ENCODE measurements around the gene THSD4. TPM values are rescaled to one million over a fixed set of nuclear protein-coding genes. Genes with fewer than 3 reads are reported as not detected.

Gene THSD4
- total and polyA plus RNA-seq, 2 of the 8 experiments (the other 6 are each of a cell fraction or from before 2014, with no cell fraction given): 2.5 to 6.2 TPM

DNA sequence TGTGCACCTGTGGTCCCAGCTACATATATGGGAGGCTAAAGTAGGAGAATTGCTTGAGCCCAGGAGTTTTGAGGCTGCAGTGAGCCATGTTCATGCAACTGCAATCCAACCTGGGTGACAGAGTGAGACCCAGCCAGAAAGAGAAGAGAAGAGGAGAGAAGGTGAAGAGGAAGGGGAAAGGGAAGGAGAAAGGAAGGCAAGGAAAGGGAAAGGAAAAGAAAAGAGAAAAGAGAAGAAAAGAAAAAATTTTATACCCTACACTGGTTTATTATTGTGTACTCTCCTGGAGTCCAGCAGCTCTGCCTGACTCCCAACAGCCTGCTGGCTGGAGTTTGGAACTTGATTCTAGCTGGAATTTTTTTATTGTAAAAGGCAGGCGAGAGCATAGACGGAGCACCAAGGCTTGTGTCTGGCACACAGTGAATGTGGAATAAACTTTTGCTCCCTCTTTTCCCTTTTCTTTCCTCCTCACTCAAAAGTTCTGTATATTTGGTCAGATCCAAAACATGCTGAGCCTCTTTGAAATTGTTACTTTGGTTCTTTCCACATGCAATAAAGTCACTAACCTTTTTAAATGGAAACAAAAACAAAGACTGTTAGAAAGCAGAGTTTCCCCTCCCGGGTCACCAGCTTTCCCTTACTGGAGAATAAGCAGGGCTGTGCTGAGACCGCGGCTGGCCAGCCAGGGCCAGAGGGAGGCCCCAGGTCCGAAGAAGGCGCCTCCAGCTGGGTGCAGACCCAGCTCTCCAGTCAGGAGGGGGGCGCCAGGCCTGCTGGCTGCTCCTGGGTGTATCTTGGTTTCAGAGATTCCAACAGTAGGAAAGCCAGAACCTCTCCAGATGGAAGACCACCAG lies 9.9 kb downstream of the THSD4 start:
- H4K20me1 ChIP-seq (replicated peaks in 1 of 2; ENCODE audit: control insufficient read depth in 1 of 2, insufficient read depth in 2 of 2, low read length in 2 of 2): no peaks in the 10 kb centered on the region
- H3K4me2 ChIP-seq (ENCODE audit: insufficient read depth in 1 of 2, low read depth in 2 of 2, low read length in 2 of 2): no peak overlapping the region
- no peak overlapping the region for H2BK15ac ChIP-seq (ENCODE audit: low read length)
- H2AK5ac ChIP-seq (ENCODE audit: low read depth, low read length): no peak overlapping the region
- no peaks in the 10 kb centered on the region; the same call in 1 of the 2 replicates for H3K23me2 ChIP-seq (ENCODE audit: low read depth, low read length)
- no peak overlapping the region for H4K5ac ChIP-seq (ENCODE audit: insufficient read length, low read depth, low read length)
- 0 out of 2 replicates have a peak, but pooled peaks cover 1% of the 10 kb centered on the region for H3K79me1 ChIP-seq (ENCODE audit: low read depth, low read length)
- H4K8ac ChIP-seq (ENCODE audit: extremely low read depth, insufficient read depth, low read length): no peak overlapping the region
- no peak overlapping the region for H3K4ac ChIP-seq (replicated peaks; ENCODE audit: insufficient read length, low read depth, low read length)
- no peak for TF ChIP-seq EGR1 (IDR thresholded peaks at IDR 0.05; ENCODE audit: borderline replicate concordance, low read depth, low read length)
- TF ChIP-seq POU5F1 (IDR thresholded peaks at IDR 0.05; ENCODE audit: low read depth, low read length): no peak
- no peak for TF ChIP-seq CHD2 (IDR thresholded peaks at IDR 0.05; ENCODE audit: low read length)
- TF ChIP-seq GTF2F1 (IDR thresholded peaks at IDR 0.05; ENCODE audit: borderline replicate concordance, low read depth, low read length): no peak
- no peak for TF ChIP-seq FOSL1 (IDR thresholded peaks at IDR 0.05; ENCODE audit: insufficient read depth, low read depth, low read length)
- no peak for TF ChIP-seq YY1 (IDR thresholded peaks at IDR 0.05; ENCODE audit: low read depth, low read length)
- TF ChIP-seq KDM4A (IDR thresholded peaks at IDR 0.05; ENCODE audit: low read depth, low read length, severe bottlenecking): no peak
- TF ChIP-seq SAP30 (IDR thresholded peaks at IDR 0.05; ENCODE audit: insufficient read depth, insufficient replicate concordance, low read length): no peak
- TF ChIP-seq CREB1 (IDR thresholded peaks at IDR 0.05): no peak
- TF ChIP-seq, protein P1, sequence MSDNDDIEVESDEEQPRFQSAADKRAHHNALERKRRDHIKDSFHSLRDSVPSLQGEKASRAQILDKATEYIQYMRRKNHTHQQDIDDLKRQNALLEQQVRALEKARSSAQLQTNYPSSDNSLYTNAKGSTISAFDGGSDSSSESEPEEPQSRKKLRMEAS (IDR thresholded peaks at IDR 0.05): no peak
- TF ChIP-seq HDAC6 (IDR thresholded peaks at IDR 0.05; ENCODE audit: low read depth, low read length): no peak
- no peaks in the 10 kb centered on the region for H3K36me3 ChIP-seq (ENCODE audit: control insufficient read depth in 2 of 4, insufficient read depth in 4 of 4, low read length in 3 of 4)
- H2BK5ac ChIP-seq (ENCODE audit: low read depth, low read length): 0 out of 2 replicates have a peak overlapping the region, but pooled peaks have one; percentile 19
- no peak overlapping the region for H3K14ac ChIP-seq (ENCODE audit: insufficient read length)
- peak overlapping the region; percentile 46; the same call in 1 of the 2 replicates for H2BK12ac ChIP-seq (ENCODE audit: low read depth, low read length)
- H2BK20ac ChIP-seq (ENCODE audit: low read length): no peak overlapping the region
- H3K4me3 ChIP-seq (ENCODE audit: extremely low read depth in 1 of 4, insufficient read depth in 2 of 4, low read depth in 3 of 4, low read length in 4 of 4): no peak overlapping the region
- no peak overlapping the region for H3K27ac ChIP-seq (ENCODE audit: low read depth, low read length)
- H2AFZ ChIP-seq (ENCODE audit: low read length): no peak overlapping the region
- no peaks in the 10 kb centered on the region for H3K27me3 ChIP-seq (replicated peaks in 1 of 4; ENCODE audit: control insufficient read depth in 3 of 4, extremely low read depth in 1 of 4, insufficient read depth in 3 of 4, low read length in 3 of 4)
- DNase-seq (ENCODE audit: low read depth in 1 of 2, low spot score in 2 of 2) (no peak), FAIRE-seq (no peak)
- no peak overlapping the region for H3K18ac ChIP-seq (ENCODE audit: extremely low read depth, low read length)
- peaks cover 0 to 4% (median 3%) of the 10 kb centered on the region in 4 experiments; a peak in 3 of 7 replicates for H3K4me1 ChIP-seq (replicated peaks in 1 of 4; ENCODE audit: control insufficient read depth in 3 of 4, insufficient read depth in 4 of 4, low read length in 3 of 4)
- peaks cover 0 to 3% of the 10 kb centered on the region in 2 experiments; a peak in 1 of 4 replicates for H3K79me2 ChIP-seq (ENCODE audit: control insufficient read depth in 1 of 2, insufficient read depth in 2 of 2, low read length in 2 of 2)
- H3K56ac ChIP-seq (replicated peaks; ENCODE audit: insufficient read length, low read depth, low read length): no peak overlapping the region
- H3K9ac ChIP-seq (replicated peaks in 1 of 4; ENCODE audit: extremely low read depth in 1 of 4, low read depth in 3 of 4, low read length in 3 of 4): no peak overlapping the region
- ChIA-PET CTCF (ENCODE audit: partially characterized antibody) (interaction anchor here (0.6 to 1.9 kb wide), 11 partner anchors 9 to 676 kb away, joined by 3 to 8 read pairs (median 3); partner anchors contain the start of gene THSD4), POLR2A (ENCODE audit: partially characterized antibody) (no interaction called here)
- H3K23ac ChIP-seq (ENCODE audit: insufficient read length): no peak overlapping the region
- WGBS, 2 experiments (ENCODE audit: extremely low coverage in 1 of 2, insufficient coverage in 1 of 2, insufficient read length in 1 of 2, insufficient replicate concordance in 2 of 2, low coverage in 1 of 2, low lambda C conversion rate in 2 of 2, missing lambda C conversion rate in 1 of 2): 92% methylated on average over 8 of the region's 8 CpGs; no CpG with 5 or more reads in 1 of the 2 experiments
- H2BK120ac ChIP-seq (replicated peaks; ENCODE audit: low read depth, low read length): no peak overlapping the region
- no peak overlapping the region for H4K91ac ChIP-seq (replicated peaks; ENCODE audit: insufficient read length, low read length)
- no peaks in the 10 kb centered on the region for H3K9me3 ChIP-seq (ENCODE audit: insufficient read depth in 2 of 2, low read depth in 1 of 2, low read length in 1 of 2)

Data from H1 (cell line).